Kidney glomerular epithelial cell (primary cell): ENCODE results near the gene UBE2M.

Experiments
- DNase-seq: peaks from one replicate; lab custom pipeline; 2025; lab: John Stamatoyannopoulos, UW

The UBE2M gene

GRCh38 chr19:58570770-58571574, 12.6 kb upstream of the UBE2M start:
- no peak for DNase-seq

GRCh38 chr19:58569943-58570670, 11.7 kb upstream of the UBE2M start:
- DNase-seq: no peak

GRCh38 chr19:58569191-58569942, 11.0 kb upstream of the UBE2M start:
- DNase-seq: no peak

GRCh38 chr19:58568453-58569130, 10.2 kb upstream of the UBE2M start:
- DNase-seq: no peak

GRCh38 chr19:58566989-58567388, 8.6 kb upstream of the UBE2M start:
- no peak for DNase-seq

GRCh38 chr19:58563823-58564222, 5.4 kb upstream of the UBE2M start:
- no peak for DNase-seq

- no peak for DNase-seq
These were observed 4.7 kb upstream of the UBE2M start for GRCh38 chr19:58563034-58563573.

GRCh38 chr19:58562122-58563033, 4.0 kb upstream of the UBE2M start:
- DNase-seq: no peak

- DNase-seq: no peak
These were observed 3.1 kb upstream of the UBE2M start for GRCh38 chr19:58561373-58562121.

- no peak for DNase-seq
These were observed 2.5 kb upstream of the UBE2M start for GRCh38 chr19:58560921-58561320.

- no peak for DNase-seq
These were observed 1.8 kb upstream of the UBE2M start for GRCh38 chr19:58560007-58560887.

- no peak for DNase-seq
These were observed 1.0 kb upstream of the UBE2M start for GRCh38 chr19:58559275-58560006.

GRCh38 chr19:58558623-58559274, 338 bp upstream of the UBE2M start:
- no peak for DNase-seq

- DNase-seq: no peak
These were observed 968 bp downstream of the UBE2M start for GRCh38 chr19:58557221-58558065.

- DNase-seq: no peak
These were observed 1.7 kb downstream of the UBE2M start for GRCh38 chr19:58556622-58557220.

- DNase-seq: no peak
These were observed 2.3 kb downstream of the UBE2M start for GRCh38 chr19:58555920-58556621.
